ENCODE results near the gene GGACT. TPM values are rescaled to one million over a fixed set of nuclear protein-coding genes. Genes with fewer than 3 reads are reported as not detected.
A peak's percentile ranks its signal among the peaks of the same experiment; 100 is the strongest.

GGACT gene
- 1 to 10 TPM; 4.8 to 9.2 (median 7.8) TPM for total RNA-seq
- long read RNA-seq, donor 1, partial matches to known transcripts, result 1 of 3 reads
- long read RNA-seq, donor 1, other reads (novel, unspliced or antisense), result 2 of 3 reads
- long read RNA-seq, donor 2, partial matches to known transcripts, result 1 of 8 reads
- long read RNA-seq, donor 2, other reads (novel, unspliced or antisense), result 7 of 8 reads

GRCh38 chr13:100588331-100589177 lies at the start of gene GGACT:
TSS of gene GGACT (minus strand) at chr13:100588789. CDS start at chr13:100532591, 56,198 bp downstream.
- intact Hi-C loops (cut with DNase I, micrococcal nuclease), result no loop called here
- DNase-seq, result peak; percentile 84 to 90 (median 86)
- peak; percentile 82 for TF ChIP-seq CTCF (IDR thresholded peaks at IDR 0.05)
- peaks cover 6% of the 10 kb centered on the region for H3K4me1 ChIP-seq (ENCODE audit: low read depth)
- H3K36me3 ChIP-seq (ENCODE audit: low read depth), result no peaks in the 10 kb centered on the region
- no peaks in the 10 kb centered on the region for H3K9me3 ChIP-seq
- H3K4me3 ChIP-seq, result peak within 1 kb of the TSS; percentile 66
- peak; percentile 99 for ATAC-seq

GRCh38 chr13:100637796-100638195 lies 49.2 kb upstream of the GGACT start:
- no peak for TF ChIP-seq CTCF (IDR thresholded peaks at IDR 0.05)
- no peaks in the 10 kb centered on the region for H3K36me3 ChIP-seq (ENCODE audit: low read depth)
- DNase-seq (no peak), ATAC-seq (no peak)
- intact Hi-C loops (cut with DNase I, micrococcal nuclease), result no loop called here
- H3K9me3 ChIP-seq, result no peaks in the 10 kb centered on the region
- H3K4me1 ChIP-seq (ENCODE audit: low read depth), result no peaks in the 10 kb centered on the region
- no peak overlapping the region for H3K4me3 ChIP-seq

- no peaks in the 10 kb centered on the region for H3K36me3 ChIP-seq (ENCODE audit: low read depth)
- no peak for TF ChIP-seq CTCF (IDR thresholded peaks at IDR 0.05)
- no peaks in the 10 kb centered on the region for H3K4me1 ChIP-seq (ENCODE audit: low read depth)
- H3K9me3 ChIP-seq, result no peaks in the 10 kb centered on the region
- no peak for DNase-seq
- intact Hi-C loops (cut with DNase I, micrococcal nuclease), result no loop called here
- ATAC-seq, result no peak
- H3K4me3 ChIP-seq, result no peak overlapping the region
Observed at GRCh38 chr13:100637380-100637779, 48.8 kb upstream of the GGACT start.

GRCh38 chr13:100636441-100636840 lies 47.9 kb upstream of the GGACT start:
- no peaks in the 10 kb centered on the region for H3K36me3 ChIP-seq (ENCODE audit: low read depth)
- no peak for DNase-seq

GRCh38 chr13:100636004-100636403 lies 47.4 kb upstream of the GGACT start:
- no peak for DNase-seq
- TF ChIP-seq CTCF (IDR thresholded peaks at IDR 0.05), result no peak
- H3K36me3 ChIP-seq (ENCODE audit: low read depth), result no peaks in the 10 kb centered on the region
- no peaks in the 10 kb centered on the region for H3K9me3 ChIP-seq
- intact Hi-C loops (cut with DNase I, micrococcal nuclease), result no loop called here
- no peak for ATAC-seq
- no peaks in the 10 kb centered on the region for H3K4me1 ChIP-seq (ENCODE audit: low read depth)
- H3K4me3 ChIP-seq, result no peak overlapping the region

More at GRCh38 chr13:100636441-100636840, 47.9 kb upstream of the GGACT start:
- H3K9me3 ChIP-seq, result no peaks in the 10 kb centered on the region
- intact Hi-C loops (cut with DNase I, micrococcal nuclease), result no loop called here
- TF ChIP-seq CTCF (IDR thresholded peaks at IDR 0.05), result no peak
- no peak overlapping the region for H3K4me3 ChIP-seq
- no peaks in the 10 kb centered on the region for H3K4me1 ChIP-seq (ENCODE audit: low read depth)
- ATAC-seq, result no peak
